Ascending aorta (tissue), 2 donors: ENCODE results near the gene C18orf32. TPM values are rescaled to one million over a fixed set of nuclear protein-coding genes. Genes with fewer than 3 reads are reported as not detected.

ENCODE experiments used
- DNase-seq, 2 donors: peaks; one replicate each; pipeline ENCODE4 v3.0.0-alpha.2; 2019; ENCODE audit warnings: low spot score in 2 of 2
- H3K27ac ChIP-seq, 2 donors: fragments of 200-600 bp; sonication (generic); one replicate each; pipeline ENCODE4 v1.5.1; 2016 to 2017; ENCODE audit warnings: mild to moderate bottlenecking in 1 of 2
- H3K27me3 ChIP-seq: fragments of 200-600 bp; sonication (generic); one replicate; pipeline ENCODE4 v1.5.1; 2017
- H3K36me3 ChIP-seq, 2 donors: fragments of 200-600 bp; sonication (generic); one replicate each; pipeline ENCODE4 v1.5.1; 2016
- H3K4me1 ChIP-seq, 2 donors: fragments of 200-600 bp; sonication (generic); one replicate each; pipeline ENCODE4 v1.5.1; 2016 to 2017; ENCODE audit warnings: mild to moderate bottlenecking in 1 of 2
- H3K4me3 ChIP-seq, 2 donors: fragments of 200-600 bp; sonication (generic); one replicate each; pipeline ENCODE4 v1.5.1; 2016 to 2017; ENCODE audit warnings: mild to moderate bottlenecking in 1 of 2
- H3K9me3 ChIP-seq, 2 donors: fragments of 200-600 bp; sonication (generic); one replicate each; pipeline ENCODE4 v1.5.1; 2016
- CTCF ChIP-seq, 3 experiments: fragments of 200-600 bp in 2 of 3; fragments of 450-650 bp in 1 of 3; sonication (generic) in 2 of 3; IDR thresholded peaks; one replicate each; pipeline ENCODE4 v1.5.1; 2016 to 2019; ENCODE audit warnings: antibody characterized with exemption in 3 of 3, mild to moderate bottlenecking in 1 of 3, moderate library complexity in 1 of 3
- intact Hi-C: fragments of 100-400 bp; cut with DNase I; formaldehyde crosslinking; loops from one replicate; pipeline ENCODE4 v1.15.1; 2023
- total RNA-seq: library from RNA; depleted of rRNA; stranded (reverse); fragments of >200 nt; gene quantifications from one replicate; pipeline ENCODE4 v1.1.0, GENCODE V29; 2016

Gene C18orf32
- total RNA-seq, 1 donor from 2014 or later: 7.8 TPM

DNA sequence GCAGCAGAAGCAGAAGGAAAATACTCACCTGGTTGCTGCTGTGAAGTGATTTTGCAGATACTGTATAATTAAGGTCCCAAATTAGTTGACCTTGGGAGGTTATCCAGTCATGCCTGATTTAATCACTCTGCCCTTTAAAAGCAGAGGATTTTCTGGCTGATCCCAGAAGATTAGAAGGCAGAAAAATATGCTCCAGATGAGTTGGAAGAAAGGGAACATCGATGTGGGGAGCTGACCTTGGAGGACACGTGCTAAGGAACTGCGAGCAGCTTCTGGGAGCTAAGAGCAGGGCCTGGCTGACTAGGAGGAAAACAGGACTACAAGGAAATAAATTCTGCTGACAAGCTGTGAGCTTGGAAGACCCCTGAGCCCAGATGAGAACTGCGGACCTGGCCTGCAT lies 13.3 kb downstream of the C18orf32 start:
- intact Hi-C loops: no loop called here
- Histone ChIP-seq H3K9me3 (no peaks in the 10 kb centered on the region), H3K4me1 (peaks cover 0 to 4% of the 10 kb centered on the region in 2 donors), H3K4me3 (no peak overlapping the region), H3K36me3 (peaks cover 0 to 3% of the 10 kb centered on the region in 2 donors), H3K27me3 (no peaks in the 10 kb centered on the region), H3K27ac (no peak overlapping the region)
- TF ChIP-seq CTCF (IDR thresholded peaks at IDR 0.05): no peak
- no peak for DNase-seq

DNA sequence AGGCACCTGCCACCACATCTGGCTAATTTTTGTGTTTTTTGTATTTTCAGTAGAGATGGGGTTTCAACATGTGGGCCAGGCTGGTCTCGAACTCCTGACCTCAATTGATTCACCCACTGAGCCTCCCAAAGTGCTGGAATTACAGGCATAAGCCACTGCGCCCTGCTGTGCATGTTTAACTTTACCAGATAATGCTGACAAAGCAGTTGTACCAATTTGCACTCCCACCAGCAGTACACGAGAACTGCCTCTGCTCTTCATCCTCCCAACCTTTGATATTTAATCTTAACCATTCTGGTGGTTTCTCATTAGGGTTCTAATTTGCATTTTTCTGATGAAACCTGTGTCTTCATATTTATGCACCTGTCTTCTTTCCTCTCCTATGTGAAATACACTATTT lies 14.6 kb downstream of the C18orf32 start:
- DNase-seq: no peak
- intact Hi-C loops: no loop called here
- no peaks in the 10 kb centered on the region for H3K27me3 ChIP-seq
- no peak overlapping the region for H3K4me3 ChIP-seq
- peaks cover 0 to 3% of the 10 kb centered on the region in 2 donors for H3K36me3 ChIP-seq
- no peaks in the 10 kb centered on the region for H3K9me3 ChIP-seq
- peaks cover 0 to 4% of the 10 kb centered on the region in 2 donors for H3K4me1 ChIP-seq
- no peak overlapping the region for H3K27ac ChIP-seq
- no peak for TF ChIP-seq CTCF (IDR thresholded peaks at IDR 0.05)

DNA sequence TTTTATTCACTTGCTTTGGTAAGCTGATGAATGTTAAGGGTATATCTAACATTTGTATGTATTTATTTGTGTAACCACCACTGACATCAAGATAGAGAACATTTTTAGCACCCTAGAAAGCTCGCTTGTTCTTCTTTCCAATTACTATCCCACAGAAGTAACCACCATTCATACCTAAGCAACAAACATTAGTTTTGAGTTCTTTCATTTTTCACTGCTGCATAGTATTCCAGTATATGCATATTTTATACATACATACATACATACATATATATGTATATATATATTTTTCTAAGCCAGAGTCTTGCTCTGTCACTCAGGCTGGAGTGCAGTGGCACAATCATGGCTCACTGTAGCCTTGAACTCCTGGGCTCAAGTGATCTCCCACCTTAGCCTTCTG lies 15.5 kb downstream of the C18orf32 start:
- H3K36me3 ChIP-seq: no peaks in the 10 kb centered on the region
- H3K27ac ChIP-seq: no peak overlapping the region
- H3K4me3 ChIP-seq: no peak overlapping the region
- no peak for DNase-seq
- intact Hi-C loops: no loop called here
- H3K27me3 ChIP-seq: no peaks in the 10 kb centered on the region
- no peaks in the 10 kb centered on the region for H3K9me3 ChIP-seq
- no peak for TF ChIP-seq CTCF (IDR thresholded peaks at IDR 0.05)
- no peaks in the 10 kb centered on the region for H3K4me1 ChIP-seq

DNA sequence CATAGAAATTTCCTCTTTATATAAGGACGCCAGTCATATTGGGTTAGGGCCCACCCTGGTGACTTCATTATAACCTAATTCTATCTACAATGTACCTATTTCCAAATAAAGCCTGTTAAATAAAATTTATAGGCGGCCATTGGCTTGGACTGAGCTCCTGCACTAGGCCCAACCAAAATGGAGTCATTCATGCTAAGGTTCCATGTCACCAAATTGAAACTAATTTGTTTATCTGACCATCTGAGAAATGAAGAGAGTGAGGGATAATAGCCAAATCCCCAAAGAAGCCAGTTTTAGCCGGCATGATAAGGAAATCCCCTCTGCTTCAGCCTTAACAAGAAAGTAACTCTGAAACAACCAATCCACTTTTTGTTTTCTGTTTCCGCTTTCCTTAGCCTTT lies 19.4 kb downstream of the C18orf32 start:
- no peak for DNase-seq
- Histone ChIP-seq H3K27me3 (no peaks in the 10 kb centered on the region), H3K9me3 (no peaks in the 10 kb centered on the region), H3K4me3 (no peak overlapping the region), H3K4me1 (peaks cover 0 to 4% of the 10 kb centered on the region in 2 donors), H3K36me3 (no peaks in the 10 kb centered on the region), H3K27ac (no peak overlapping the region)
- no peak for TF ChIP-seq CTCF (IDR thresholded peaks at IDR 0.05)
- intact Hi-C loops: no loop called here

- Histone ChIP-seq H3K27ac (no peak overlapping the region), H3K4me3 (no peak overlapping the region), H3K27me3 (no peaks in the 10 kb centered on the region), H3K9me3 (no peaks in the 10 kb centered on the region), H3K36me3 (no peaks in the 10 kb centered on the region), H3K4me1 (peaks cover 0 to 4% of the 10 kb centered on the region in 2 donors)
- intact Hi-C loops: no loop called here
- no peak for DNase-seq
- no peak for TF ChIP-seq CTCF (IDR thresholded peaks at IDR 0.05)
Measured at GRCh38 chr18:49467019-49467563, 19.9 kb downstream of the C18orf32 start.
